Suprapubic skin (tissue), 3 donors: ENCODE data around the gene MAPKAPK2.

Source experiments
- CTCF ChIP-seq, 2 donors: fragments of 200-600 bp in 1 of 2; fragments of 450-650 bp in 1 of 2; sonication (generic) in 1 of 2; IDR thresholded peaks; one replicate each; pipeline ENCODE4 v1.5.1; 2016 to 2019; ENCODE audit warnings: antibody characterized with exemption in 2 of 2, mild to moderate bottlenecking in 1 of 2, moderate library complexity in 1 of 2
- EP300 ChIP-seq: sonication (generic); formaldehyde crosslinking; IDR thresholded peaks from one replicate; pipeline ENCODE4 v1.6.1; 2017; ENCODE audit warnings: antibody characterized with exemption
- POLR2A ChIP-seq, 2 donors: fragments of 450-650 bp; IDR thresholded peaks; one replicate each; pipeline ENCODE4 v1.6.1; 2017; ENCODE audit warnings: antibody characterized with exemption in 2 of 2, mild to moderate bottlenecking in 2 of 2, moderate library complexity in 2 of 2

GRCh38 chr1:206682111-206682510, 2.6 kb upstream of the MAPKAPK2 start:
- TF ChIP-seq POLR2A (IDR thresholded peaks at IDR 0.05): no peak
- no peak for TF ChIP-seq EP300
- TF ChIP-seq CTCF (IDR thresholded peaks at IDR 0.05): no peak
